ENCODE results near the gene ZNF518A. TPM values are rescaled to one million over a fixed set of nuclear protein-coding genes. Genes with fewer than 3 reads are reported as not detected.

The ZNF518A gene
- total and polyA plus RNA-seq, 2 of the 13 experiments (the other 11 are each of a cell fraction or from before 2014, with no cell fraction given): 21.7 to 37.1 TPM

GRCh38 chr10:96089670-96090462, 40.2 kb upstream of the ZNF518A start (continued):
- peak; percentile 39 for TF ChIP-seq ZNF407 (CRISPR knock-in tag; IDR thresholded peaks at IDR 0.05; ENCODE audit: not compliant biosample characterization)
- TF ChIP-seq ZBTB25 (CRISPR knock-in tag; IDR thresholded peaks at IDR 0.05): peak; percentile 76
- TF ChIP-seq ZNF296 (CRISPR knock-in tag; conservative IDR thresholded peaks at IDR 0.05): no peak
- peak; percentile 81 for TF ChIP-seq PATZ1 (CRISPR knock-in tag; IDR thresholded peaks at IDR 0.05)
- no peak for TF ChIP-seq ZNF614 (CRISPR knock-in tag; IDR thresholded peaks at IDR 0.05; ENCODE audit: borderline replicate concordance)
- TF ChIP-seq HDAC2 (CRISPR knock-in tag; IDR thresholded peaks at IDR 0.05): peak; percentile 62
- TF ChIP-seq SRY (CRISPR knock-in tag; IDR thresholded peaks at IDR 0.05): peak; percentile 25; the same call in 1 of the 2 replicates
- no peak for TF ChIP-seq MBNL3 (CRISPR knock-in tag; conservative IDR thresholded peaks at IDR 0.05)
- 0 out of 2 replicates have a peak, but pooled peaks have one; percentile 22 for TF ChIP-seq CTCF (CRISPR knock-in tag; IDR thresholded peaks at IDR 0.05)
- TF ChIP-seq ZNF775 (CRISPR knock-in tag; IDR thresholded peaks at IDR 0.05; ENCODE audit: borderline replicate concordance): peak; percentile 82; the same call in 1 of the 2 replicates
